Peyer's patch (tissue), 4 donors: ENCODE measurements around the gene PPT2. TPM values are rescaled to one million over a fixed set of nuclear protein-coding genes. Genes with fewer than 3 reads are reported as not detected.
A peak's percentile ranks its signal among the peaks of the same experiment; 100 is the strongest.

Experiments
- DNase-seq, 3 donors: peaks; one replicate each; pipeline ENCODE4 v3.0.0-alpha.2; 2017 to 2019
- H3K27ac ChIP-seq, 4 donors: fragments of 200-600 bp; sonication (generic); one replicate each; pipeline ENCODE4 v1.5.1; 2016 to 2019
- H3K27me3 ChIP-seq, 2 donors: fragments of 200-600 bp; sonication (generic); one replicate each; pipeline ENCODE4 v1.5.1; 2019
- H3K36me3 ChIP-seq, 3 donors: fragments of 200-600 bp; sonication (generic); one replicate each; pipeline ENCODE4 v1.5.1; 2016 to 2019
- H3K4me1 ChIP-seq, 4 donors: fragments of 200-600 bp; sonication (generic); one replicate each; pipeline ENCODE4 v1.5.1; 2016 to 2019
- H3K4me3 ChIP-seq, 4 donors: fragments of 200-600 bp; sonication (generic); 1 replicate in 3 of 4; 2 replicates in 1 of 4; pipeline ENCODE4 v1.5.1; 2016 to 2019; ENCODE audit warnings: mild to moderate bottlenecking in 1 of 4
- H3K9me3 ChIP-seq, 4 donors: fragments of 200-600 bp; sonication (generic); one replicate each; pipeline ENCODE4 v1.5.1; 2016 to 2019; ENCODE audit warnings: mild to moderate bottlenecking in 1 of 4
- POLR2A ChIP-seq, 2 donors: fragments of 450-650 bp; IDR thresholded peaks; one replicate each; pipeline ENCODE4 v1.5.1; 2017; ENCODE audit warnings: antibody characterized with exemption in 2 of 2, mild to moderate bottlenecking in 2 of 2, moderate library complexity in 2 of 2
- total RNA-seq, 4 donors: library from RNA; depleted of rRNA; stranded (reverse); fragments of >200 nt; gene quantifications; one replicate each; pipeline ENCODE4 v1.1.0, GENCODE V29; 2016
- TF ChIP-seq, protein P1 (sequence below), 6 experiments: fragments of 450-650 bp in 4 of 6; fragments of 200-600 bp in 2 of 6; sonication (generic) in 1 of 6; IDR thresholded peaks; one replicate each; pipeline ENCODE4 v1.5.1; 2017 to 2019; ENCODE audit warnings: antibody characterized with exemption in 6 of 6, mild to moderate bottlenecking in 3 of 6, moderate library complexity in 1 of 6

Gene PPT2
- total RNA-seq, 4 donors from 2014 or later = 7.4 to 121 (median 26.9) TPM

- no peaks in the 10 kb centered on the region for H3K9me3 ChIP-seq
- peak overlapping the region in 2 of 4 donors; percentile 26 to 35 for H3K4me3 ChIP-seq
- TF ChIP-seq, protein P1, sequence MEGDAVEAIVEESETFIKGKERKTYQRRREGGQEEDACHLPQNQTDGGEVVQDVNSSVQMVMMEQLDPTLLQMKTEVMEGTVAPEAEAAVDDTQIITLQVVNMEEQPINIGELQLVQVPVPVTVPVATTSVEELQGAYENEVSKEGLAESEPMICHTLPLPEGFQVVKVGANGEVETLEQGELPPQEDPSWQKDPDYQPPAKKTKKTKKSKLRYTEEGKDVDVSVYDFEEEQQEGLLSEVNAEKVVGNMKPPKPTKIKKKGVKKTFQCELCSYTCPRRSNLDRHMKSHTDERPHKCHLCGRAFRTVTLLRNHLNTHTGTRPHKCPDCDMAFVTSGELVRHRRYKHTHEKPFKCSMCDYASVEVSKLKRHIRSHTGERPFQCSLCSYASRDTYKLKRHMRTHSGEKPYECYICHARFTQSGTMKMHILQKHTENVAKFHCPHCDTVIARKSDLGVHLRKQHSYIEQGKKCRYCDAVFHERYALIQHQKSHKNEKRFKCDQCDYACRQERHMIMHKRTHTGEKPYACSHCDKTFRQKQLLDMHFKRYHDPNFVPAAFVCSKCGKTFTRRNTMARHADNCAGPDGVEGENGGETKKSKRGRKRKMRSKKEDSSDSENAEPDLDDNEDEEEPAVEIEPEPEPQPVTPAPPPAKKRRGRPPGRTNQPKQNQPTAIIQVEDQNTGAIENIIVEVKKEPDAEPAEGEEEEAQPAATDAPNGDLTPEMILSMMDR (IDR thresholded peaks at IDR 0.05) = peak; percentile 76 to 94 (median 88)
- peak in 1 of 2 donors; percentile 15 for TF ChIP-seq POLR2A (IDR thresholded peaks at IDR 0.05)
- peak overlapping the region; percentile 4 to 88 (median 55) for H3K27ac ChIP-seq
- H3K36me3 ChIP-seq = peaks cover 0 to 86% (median 0%) of the 10 kb centered on the region in 3 donors
- peaks cover 0 to 22% (median 6%) of the 10 kb centered on the region in 4 donors for H3K4me1 ChIP-seq
- H3K27me3 ChIP-seq = no peaks in the 10 kb centered on the region
- peak; percentile 70 to 93 (median 90) for DNase-seq
Observed at GRCh38 chr6:32118782-32119628, 34.9 kb upstream of the PPT2 start.

DNA sequence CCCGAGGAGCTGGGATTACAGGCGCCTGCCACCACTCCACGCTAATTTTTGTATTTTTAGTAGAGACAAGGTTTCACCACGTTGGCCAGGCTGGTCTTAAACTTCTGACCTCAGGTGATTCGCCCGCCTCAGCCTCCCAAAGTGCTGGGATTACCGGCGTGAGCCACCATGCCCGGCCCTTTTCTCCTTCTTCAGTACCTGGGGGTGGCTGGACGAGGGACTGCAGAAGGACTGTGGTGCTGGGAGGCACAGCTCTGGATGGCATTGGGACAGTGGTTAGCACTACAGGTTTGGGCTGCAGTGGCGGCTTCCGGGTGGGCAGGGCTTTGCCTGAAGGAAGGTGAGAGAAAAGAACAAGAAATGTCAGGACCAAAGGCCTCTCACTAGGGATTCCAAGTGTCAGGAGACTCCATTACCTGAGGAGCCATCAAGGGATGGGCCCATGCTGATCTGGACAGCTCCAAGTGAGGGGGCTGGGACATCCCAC is 33.3 kb upstream of the PPT2 start:
- DNase-seq = no peak
- TF ChIP-seq, protein P1 (IDR thresholded peaks at IDR 0.05) = no peak
- TF ChIP-seq POLR2A (IDR thresholded peaks at IDR 0.05) = no peak
- Histone ChIP-seq H3K27me3 (no peaks in the 10 kb centered on the region), H3K27ac (no peak overlapping the region), H3K9me3 (no peaks in the 10 kb centered on the region), H3K36me3 (peaks cover 0 to 93% (median 0%) of the 10 kb centered on the region in 3 donors), H3K4me3 (no peak overlapping the region), H3K4me1 (peaks cover 0 to 18% (median 6%) of the 10 kb centered on the region in 4 donors)

DNA sequence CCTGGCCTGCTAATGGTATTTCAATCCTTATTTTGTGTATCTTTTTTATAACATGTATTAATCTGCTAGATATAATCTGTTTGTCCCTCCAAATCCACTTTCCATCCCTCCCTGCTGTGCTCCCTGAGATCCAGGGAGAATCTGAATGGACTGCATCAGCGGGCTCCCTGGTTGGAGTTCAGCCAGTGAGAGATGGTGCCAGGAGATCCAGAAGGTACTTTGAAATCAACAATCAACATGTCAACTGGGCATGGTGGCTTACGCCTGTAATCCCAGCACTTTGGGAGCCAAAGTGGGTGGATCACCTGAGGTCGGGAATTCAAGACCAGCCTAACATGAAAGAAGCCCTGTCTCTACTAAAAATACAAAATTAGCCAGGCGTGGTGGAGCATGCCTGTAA is 30.3 kb upstream of the PPT2 start:
- H3K27me3 ChIP-seq = no peaks in the 10 kb centered on the region
- no peak overlapping the region for H3K4me3 ChIP-seq
- H3K27ac ChIP-seq = no peak overlapping the region
- H3K36me3 ChIP-seq = peaks cover 0 to 71% (median 0%) of the 10 kb centered on the region in 3 donors
- no peaks in the 10 kb centered on the region for H3K9me3 ChIP-seq
- TF ChIP-seq, protein P1 (IDR thresholded peaks at IDR 0.05) = no peak
- TF ChIP-seq POLR2A (IDR thresholded peaks at IDR 0.05) = no peak
- DNase-seq = no peak
- H3K4me1 ChIP-seq = peaks cover 4 to 35% (median 11%) of the 10 kb centered on the region in 4 donors

DNA sequence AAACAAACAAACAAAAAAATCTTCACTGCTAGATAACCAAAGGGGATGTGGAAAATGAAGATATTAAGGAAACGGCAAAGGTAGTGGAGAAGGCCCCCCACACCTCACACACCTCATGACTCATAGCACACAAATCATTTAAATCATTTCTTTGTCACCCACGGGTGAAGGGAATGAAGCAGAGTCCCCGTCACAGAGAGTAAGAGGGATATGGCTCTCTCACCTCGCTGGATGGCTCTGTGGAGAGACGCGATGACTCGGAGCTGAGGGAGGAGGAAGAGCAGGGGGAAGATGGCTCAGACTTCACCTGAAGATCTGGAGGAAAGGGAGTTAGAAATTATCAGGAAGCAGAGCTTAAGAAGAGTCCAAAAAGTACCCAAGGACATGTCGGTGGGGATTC is 27.1 kb upstream of the PPT2 start:
- Histone ChIP-seq H3K36me3 (peaks cover 0 to 45% (median 0%) of the 10 kb centered on the region in 3 donors), H3K4me1 (peaks cover 6 to 32% (median 16%) of the 10 kb centered on the region in 4 donors), H3K27ac (no peak overlapping the region), H3K4me3 (peak overlapping the region; percentile 74 to 90 (median 88)), H3K27me3 (no peaks in the 10 kb centered on the region), H3K9me3 (no peaks in the 10 kb centered on the region)
- DNase-seq = no peak
- TF ChIP-seq, protein P1 (IDR thresholded peaks at IDR 0.05) = no peak
- no peak for TF ChIP-seq POLR2A (IDR thresholded peaks at IDR 0.05)

- Histone ChIP-seq H3K27me3 (no peaks in the 10 kb centered on the region), H3K4me3 (peak overlapping the region; percentile 74 to 90 (median 88)), H3K9me3 (no peaks in the 10 kb centered on the region), H3K36me3 (peaks cover 0 to 41% (median 0%) of the 10 kb centered on the region in 3 donors), H3K27ac (peak overlapping the region; percentile 78 to 88 (median 84)), H3K4me1 (peaks cover 6 to 32% (median 16%) of the 10 kb centered on the region in 4 donors)
- no peak for DNase-seq
- no peak for TF ChIP-seq POLR2A (IDR thresholded peaks at IDR 0.05)
- TF ChIP-seq, protein P1 (IDR thresholded peaks at IDR 0.05) = no peak
Observed at GRCh38 chr6:32127409-32127716, 26.6 kb upstream of the PPT2 start.
